Myometrial cell (primary cell): ENCODE data around the gene CCL22. TPM values are rescaled to one million over a fixed set of nuclear protein-coding genes. Genes with fewer than 3 reads are reported as not detected.

ENCODE experiments used
- total RNA-seq: library from RNA; depleted of rRNA; stranded (reverse); fragments of >200 nt; gene quantifications from 2 replicates; pipeline ENCODE4 v1.2.3, GENCODE V29; 2015

CCL22 gene
- not detected in 2 replicates for total RNA-seq

GRCh38 chr16:57358527-57359095, at the start of gene CCL22:
Gene CCL22 (plus strand): TSS chr16:57358783. CDS start chr16:57358817, 34 bp downstream.

GRCh38 chr16:57372372-57373116, 14.0 kb downstream of the CCL22 start, which contains the start of gene CX3CL1:
Gene CX3CL1 (plus strand): TSS chr16:57372490. CDS start chr16:57372569, 79 bp downstream.

GRCh38 chr16:57403965-57404817, 45.6 kb downstream of the CCL22 start, which contains the start of gene CCL17:
Gene CCL17 (plus strand): TSS chr16:57404767. CDS start chr16:57413933, 9,166 bp downstream.

Other genes with a start within 250 kb of the CCL22 start
- 48.1 and 75.9 TPM in 2 replicates for gene PSME3IP1, start 172.7 kb upstream of the CCL22 start, total RNA-seq
- 35.4 and 36.6 TPM in 2 replicates for gene RSPRY1, start 172.5 kb upstream of the CCL22 start, total RNA-seq
- 109 and 130 TPM in 2 replicates for gene ARL2BP, start 113.5 kb upstream of the CCL22 start, total RNA-seq
- gene PLLP, start 74.1 kb upstream of the CCL22 start, total RNA-seq, result not detected in 2 replicates
- gene CX3CL1, start 13.7 kb downstream of the CCL22 start, total RNA-seq, result 0.35 and 8.4 TPM in 2 replicates
- gene CCL17, start 46.0 kb downstream of the CCL22 start, total RNA-seq, result not detected in 2 replicates
- 33.7 and 37.7 TPM in 2 replicates for gene CIAPIN1, start 88.6 kb downstream of the CCL22 start, total RNA-seq
- gene COQ9, start 88.7 kb downstream of the CCL22 start, total RNA-seq, result 47.7 and 66.3 TPM in 2 replicates
- 128 and 132 TPM in 2 replicates for gene POLR2C, start 103.9 kb downstream of the CCL22 start, total RNA-seq
- 43.5 and 47.9 TPM in 2 replicates for gene DOK4, start 127.7 kb downstream of the CCL22 start, total RNA-seq
- gene CCDC102A, start 177.8 kb downstream of the CCL22 start, total RNA-seq, result 16.1 and 21.0 TPM in 2 replicates
- gene ADGRG5, start 183.9 kb downstream of the CCL22 start, total RNA-seq, result not detected in 2 replicates